NCI-H524 treated with DMSO at 0.1 percent for 48 hours (cell line): Measurements from ENCODE around the gene LTC4S.
"Not testable (repeated sequence)": the region's sequence is repeated elsewhere in the genome, so short reads cannot be mapped to it uniquely, and the experiment has no call there.

Experiments
- DNase-seq: peaks from one replicate; lab custom pipeline; 2025; lab: John Stamatoyannopoulos, UW

LTC4S gene

DNA sequence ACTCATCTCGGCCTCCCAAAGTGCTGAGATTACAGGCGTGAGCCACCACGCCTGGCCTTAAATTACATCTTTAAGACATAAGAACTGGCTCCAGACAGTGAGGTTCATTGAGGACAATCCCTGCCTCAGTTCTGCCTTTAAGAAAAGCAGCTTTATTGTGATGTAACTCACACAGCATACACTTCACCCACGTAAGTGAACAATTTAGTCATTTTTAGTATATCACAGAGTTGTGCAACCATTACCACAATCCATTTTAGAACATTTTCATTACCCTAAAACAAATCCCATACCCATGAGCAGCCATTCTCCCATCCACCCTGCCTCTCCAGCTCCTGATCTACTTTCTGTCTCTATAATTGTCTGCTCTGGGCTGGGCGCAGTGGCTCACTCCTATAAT lies 24.0 kb upstream of the LTC4S start:
- no peak for DNase-seq

GRCh38 chr5:179771311-179771895 lies 22.4 kb upstream of the LTC4S start:
- DNase-seq, result no peak

GRCh38 chr5:179772351-179772750 lies 21.4 kb upstream of the LTC4S start:
- DNase-seq, result no peak

- no peak for DNase-seq
These were observed 20.1 kb upstream of the LTC4S start for GRCh38 chr5:179773686-179774040.

DNA sequence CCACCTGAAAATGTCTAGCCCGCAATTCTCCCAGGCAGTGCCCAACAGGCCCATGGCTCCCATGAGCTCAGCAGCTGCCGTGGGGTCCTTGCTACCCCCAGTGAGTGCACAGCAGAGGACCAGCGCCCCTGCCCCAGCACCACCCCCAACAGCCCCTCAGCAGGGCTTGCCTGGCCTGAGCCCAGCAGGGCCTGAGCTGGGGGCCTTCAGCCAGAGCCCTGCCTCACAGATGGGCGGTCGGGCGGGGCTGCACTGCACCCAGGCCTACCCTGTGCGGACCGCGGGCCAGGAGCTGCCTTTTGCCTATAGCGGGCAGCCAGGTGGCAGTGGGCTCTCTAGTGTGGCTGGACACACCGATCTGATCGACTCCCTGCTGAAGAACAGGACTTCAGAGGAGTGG lies 19.3 kb upstream of the LTC4S start:
- no peak for DNase-seq

- no peak for DNase-seq
These were observed 17.3 kb upstream of the LTC4S start for GRCh38 chr5:179776411-179776938.

GRCh38 chr5:179777456-179777855 lies 16.3 kb upstream of the LTC4S start:
- no peak for DNase-seq

- DNase-seq, result no peak
These were observed 15.9 kb upstream of the LTC4S start for GRCh38 chr5:179777909-179778308.

DNA sequence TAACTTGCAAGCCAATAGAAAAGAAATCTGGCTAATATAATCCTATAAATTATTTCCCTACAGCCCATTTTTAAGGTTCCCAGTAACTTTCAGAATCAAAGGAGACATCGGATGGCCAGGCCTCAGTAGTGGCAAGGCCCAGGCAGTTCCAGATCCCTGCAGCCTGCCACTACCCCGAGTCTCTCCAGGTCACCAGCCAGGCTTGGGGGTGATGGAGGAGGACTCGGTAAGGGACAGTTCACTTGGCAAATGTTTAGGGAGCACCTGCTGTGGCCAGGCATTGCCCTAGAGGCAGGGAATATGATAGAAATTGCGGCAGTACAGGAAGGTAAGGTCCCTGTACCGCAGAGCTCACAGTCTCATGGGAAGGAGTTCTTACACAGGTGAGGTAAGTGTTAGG lies 15.2 kb upstream of the LTC4S start:
- DNase-seq, result no peak

- no peak for DNase-seq
These were observed 14.0 kb upstream of the LTC4S start for GRCh38 chr5:179779826-179780225.

- no peak for DNase-seq
These were observed 13.4 kb upstream of the LTC4S start for GRCh38 chr5:179780362-179780761.

- DNase-seq, result no peak
These were observed 11.9 kb upstream of the LTC4S start for GRCh38 chr5:179781846-179782245.

GRCh38 chr5:179783128-179783527 lies 10.7 kb upstream of the LTC4S start:
- no peak for DNase-seq

GRCh38 chr5:179786861-179787260 lies 6.9 kb upstream of the LTC4S start:
- no peak for DNase-seq

DNA sequence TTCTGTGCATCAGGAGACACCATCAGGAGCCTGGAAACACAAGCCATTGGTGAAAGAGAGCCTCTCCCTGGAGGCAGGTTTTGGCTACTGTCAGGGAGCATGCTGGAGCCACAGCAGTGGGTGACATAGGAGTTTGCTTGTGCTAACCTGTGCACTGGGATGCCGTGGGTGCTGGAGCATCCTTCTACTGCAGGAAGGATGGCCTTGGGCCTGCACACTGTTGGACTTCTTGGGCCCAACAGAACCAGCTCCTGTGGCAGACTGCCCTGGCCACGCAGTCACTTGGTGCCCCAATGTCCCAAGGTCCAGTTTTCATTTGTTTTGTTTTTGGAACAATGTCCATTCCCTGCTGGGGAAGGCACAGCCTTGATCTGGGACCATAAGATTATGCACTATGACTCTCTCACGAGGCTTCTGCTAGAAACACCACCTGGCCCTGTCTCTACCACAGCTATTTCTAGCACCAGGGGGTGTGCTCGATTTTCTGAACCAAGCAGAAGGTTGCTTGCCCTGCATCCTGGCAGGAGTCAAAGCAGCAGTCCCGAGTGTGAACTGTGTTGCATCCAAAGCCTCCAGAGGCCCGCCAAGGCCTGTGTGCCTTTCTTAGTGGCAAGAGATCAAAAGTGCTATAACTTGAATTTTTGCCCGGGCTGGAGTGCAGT lies 5.5 kb upstream of the LTC4S start:
- DNase-seq, result no peak

DNA sequence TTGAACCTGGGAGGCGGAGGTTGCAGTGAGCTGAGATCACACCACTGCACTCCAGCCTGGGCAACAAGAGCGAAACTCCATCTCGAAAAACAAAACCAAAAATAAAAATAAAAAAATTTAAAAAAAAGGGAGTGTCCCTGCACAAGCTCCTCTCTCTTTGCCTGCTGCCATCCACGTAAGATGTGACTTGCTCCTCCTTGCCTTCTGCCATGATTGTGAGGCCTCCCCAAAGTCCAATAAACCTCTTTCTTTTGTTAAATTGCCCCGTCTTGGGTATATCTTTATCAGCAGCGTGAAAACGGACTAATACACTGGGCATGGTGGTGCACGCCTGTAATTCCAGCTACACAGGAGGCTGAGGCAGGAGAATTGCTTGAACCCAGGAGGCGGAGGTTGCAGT lies 4.5 kb upstream of the LTC4S start:
- DNase-seq, result not testable (repeated sequence)

DNA sequence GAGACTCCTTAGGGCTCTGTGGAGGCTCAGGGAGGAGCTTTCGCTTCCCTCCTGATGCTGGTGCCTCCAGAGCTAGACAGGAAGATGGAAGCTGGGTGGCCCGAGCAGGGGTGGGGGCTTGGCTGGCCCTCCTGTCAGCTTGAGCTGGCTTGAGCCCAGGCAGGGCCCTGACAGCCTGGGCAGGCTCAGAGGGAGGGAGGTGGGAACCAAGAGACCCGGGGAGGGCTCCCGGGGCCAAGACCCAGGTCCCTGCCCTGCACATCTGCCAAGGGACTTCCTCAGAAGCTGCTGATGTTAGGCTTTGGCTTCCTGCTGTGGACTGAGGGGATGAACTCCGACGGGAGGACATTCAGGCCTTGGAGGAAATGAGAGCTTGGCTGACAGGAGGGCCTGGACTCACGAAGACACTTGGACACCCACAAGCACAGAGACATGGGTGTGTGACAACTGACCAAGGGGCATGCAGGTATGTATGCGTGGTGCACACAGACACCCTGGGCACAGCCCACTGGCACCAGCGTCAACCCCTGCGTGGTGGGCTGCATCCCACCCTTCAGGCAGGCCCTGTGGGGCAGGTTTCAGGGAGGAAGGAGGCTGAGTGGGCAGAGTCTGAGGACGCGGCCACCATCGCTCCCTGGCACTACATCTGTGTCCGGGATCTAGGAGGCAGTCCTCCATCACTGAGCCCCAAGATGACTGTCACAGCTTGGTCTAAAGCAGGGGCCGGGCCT lies 1.7 kb upstream of the LTC4S start:
- DNase-seq, result no peak

- DNase-seq, result no peak
These were observed 946 bp upstream of the LTC4S start for GRCh38 chr5:179792612-179793467.

DNA sequence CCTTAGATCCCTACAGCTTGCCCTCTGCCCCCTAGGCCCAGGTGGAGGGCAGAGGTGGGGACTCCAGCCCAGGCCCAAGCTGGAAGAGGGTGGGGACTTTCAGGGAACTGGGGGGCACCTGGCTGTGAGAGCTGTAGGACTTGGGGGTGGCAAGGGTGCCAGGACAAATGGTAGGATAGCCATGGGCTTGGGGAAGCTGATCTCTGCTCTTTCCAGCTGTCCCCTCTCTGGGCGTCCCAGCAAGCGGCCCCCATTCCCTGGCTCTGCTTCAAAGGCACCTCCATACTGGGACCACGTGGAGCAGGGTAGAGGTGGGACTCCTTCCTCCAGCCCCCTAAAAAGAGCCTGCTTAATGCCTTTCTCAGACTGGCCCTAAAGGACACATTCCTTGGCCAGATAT lies 385 bp downstream of the LTC4S start:
- DNase-seq, result no peak

- no peak for DNase-seq
These were observed 789 bp downstream of the LTC4S start for GRCh38 chr5:179794575-179794974.

- no peak for DNase-seq
These were observed 1.5 kb downstream of the LTC4S start for GRCh38 chr5:179795049-179795862.
